Fibroblast of mammary gland (primary cell): ENCODE results near the gene KCNIP2.
A peak's percentile ranks its signal among the peaks of the same experiment; 100 is the strongest.

Experiments used
- DNase-seq: peaks from one replicate; pipeline ENCODE4 v3.0.0-alpha.2; 2010; ENCODE audit warnings: low read depth
- H3K4me3 ChIP-seq: 2 replicates; pipeline ENCODE4 v1.5.1; 2011; ENCODE audit warnings: low read depth, mild to moderate bottlenecking, low read length, moderate library complexity; ENCODE audit not compliant: control insufficient read depth
- TF ChIP-seq, protein P1 (sequence below): conservative IDR thresholded peaks from 2 replicates; pipeline ENCODE4 v1.5.1; 2011; ENCODE audit warnings: low read depth, low read length, inconsistent platforms; ENCODE audit not compliant: control insufficient read depth, insufficient read depth

The KCNIP2 gene

DNA sequence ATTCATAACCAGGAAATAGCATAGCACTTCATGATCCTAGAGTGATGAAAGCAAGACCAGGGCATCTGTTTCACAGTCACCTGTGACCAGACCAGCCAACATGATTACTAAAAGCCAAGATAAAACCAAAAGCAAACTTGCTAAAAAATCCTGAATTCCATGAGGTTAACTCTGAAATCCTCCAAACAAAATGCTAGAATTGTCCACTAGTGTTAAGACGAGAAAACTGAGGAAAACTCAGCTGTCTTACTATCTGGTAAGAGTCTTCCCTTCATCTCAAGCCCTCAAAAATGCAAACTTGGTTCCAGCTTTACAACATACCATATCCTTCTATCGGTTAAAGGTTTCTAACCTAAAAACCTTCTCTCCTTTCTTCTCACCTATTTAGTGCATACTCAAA is 59.0 kb downstream of the KCNIP2 start:
- TF ChIP-seq, protein P1, sequence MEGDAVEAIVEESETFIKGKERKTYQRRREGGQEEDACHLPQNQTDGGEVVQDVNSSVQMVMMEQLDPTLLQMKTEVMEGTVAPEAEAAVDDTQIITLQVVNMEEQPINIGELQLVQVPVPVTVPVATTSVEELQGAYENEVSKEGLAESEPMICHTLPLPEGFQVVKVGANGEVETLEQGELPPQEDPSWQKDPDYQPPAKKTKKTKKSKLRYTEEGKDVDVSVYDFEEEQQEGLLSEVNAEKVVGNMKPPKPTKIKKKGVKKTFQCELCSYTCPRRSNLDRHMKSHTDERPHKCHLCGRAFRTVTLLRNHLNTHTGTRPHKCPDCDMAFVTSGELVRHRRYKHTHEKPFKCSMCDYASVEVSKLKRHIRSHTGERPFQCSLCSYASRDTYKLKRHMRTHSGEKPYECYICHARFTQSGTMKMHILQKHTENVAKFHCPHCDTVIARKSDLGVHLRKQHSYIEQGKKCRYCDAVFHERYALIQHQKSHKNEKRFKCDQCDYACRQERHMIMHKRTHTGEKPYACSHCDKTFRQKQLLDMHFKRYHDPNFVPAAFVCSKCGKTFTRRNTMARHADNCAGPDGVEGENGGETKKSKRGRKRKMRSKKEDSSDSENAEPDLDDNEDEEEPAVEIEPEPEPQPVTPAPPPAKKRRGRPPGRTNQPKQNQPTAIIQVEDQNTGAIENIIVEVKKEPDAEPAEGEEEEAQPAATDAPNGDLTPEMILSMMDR: no peak
- H3K4me3 ChIP-seq: peak overlapping the region; percentile 91
- DNase-seq: no peak

DNA sequence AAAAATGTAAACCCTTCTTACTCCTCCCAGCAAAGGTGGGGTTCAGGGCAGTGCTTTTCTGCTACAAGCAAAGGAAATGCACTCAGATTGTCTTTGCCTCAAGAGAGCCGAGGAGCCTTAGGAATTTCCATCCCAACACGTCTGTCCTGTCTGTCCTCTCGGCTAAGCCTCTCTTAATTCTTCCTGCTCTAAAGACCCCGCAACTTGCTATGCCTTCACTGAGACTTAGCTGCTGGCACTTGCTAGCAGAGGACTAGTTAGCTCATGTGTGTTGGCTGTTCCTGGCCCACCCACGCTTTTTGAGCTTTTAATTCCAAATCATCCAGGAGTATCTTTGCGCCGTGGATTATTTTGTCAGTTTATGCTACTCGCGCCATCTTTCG is 59.9 kb downstream of the KCNIP2 start:
- TF ChIP-seq, protein P1: no peak
- peak; percentile 43 for DNase-seq
- H3K4me3 ChIP-seq: peak overlapping the region; percentile 91

DNA sequence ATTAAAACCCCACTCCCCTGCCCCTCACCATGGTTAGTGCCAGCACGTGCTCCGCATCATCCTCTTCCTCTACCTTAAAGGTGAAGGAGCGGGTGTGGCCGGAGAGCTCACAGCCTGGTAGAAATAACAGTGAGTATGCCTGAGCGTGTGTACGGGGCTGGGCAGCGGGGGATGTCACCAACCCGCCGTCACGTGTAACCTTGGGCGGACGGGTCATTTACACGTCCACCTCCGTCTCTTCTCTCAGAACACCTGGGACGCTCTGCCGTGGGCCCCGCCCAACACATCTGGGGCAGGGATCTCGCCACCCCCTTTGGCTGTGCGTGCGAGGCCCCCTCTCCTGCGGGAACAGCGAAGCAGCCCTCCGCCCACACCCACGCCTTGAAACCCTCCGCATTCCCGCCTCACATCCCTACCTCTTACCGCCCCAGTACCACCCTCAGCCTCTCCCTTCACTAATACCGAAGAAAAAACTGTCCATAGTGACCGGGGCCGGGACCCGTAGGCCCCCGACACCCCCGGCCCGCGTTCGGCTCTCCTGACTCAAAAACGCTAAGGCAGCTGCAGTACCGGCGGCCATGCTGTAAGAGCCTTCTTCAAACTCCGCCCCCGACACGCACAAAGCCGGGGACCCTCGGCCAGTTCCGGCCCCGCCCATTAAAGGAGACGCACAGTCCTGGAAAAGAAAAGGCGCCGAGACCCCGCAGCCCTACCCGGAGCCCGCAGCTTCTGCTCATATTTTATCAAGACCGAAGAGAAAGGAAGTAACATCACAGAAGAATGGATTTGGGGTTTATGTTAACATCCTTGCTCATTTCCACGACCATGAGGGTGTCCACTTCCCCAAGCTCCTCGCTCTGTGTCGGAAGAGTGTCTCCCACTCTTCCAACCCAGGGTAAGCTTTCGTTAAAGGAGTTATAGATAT is 60.5 kb downstream of the KCNIP2 start, which contains the start of gene NPM3:
TSS of gene NPM3 (minus strand) at position 636 of the 925 bp plus-strand sequence. CDS start at position 580, 56 bp downstream.
- DNase-seq: peak; percentile 66
- TF ChIP-seq, protein P1: no peak
- peak within 1 kb of the TSS; percentile 91 for H3K4me3 ChIP-seq

DNA sequence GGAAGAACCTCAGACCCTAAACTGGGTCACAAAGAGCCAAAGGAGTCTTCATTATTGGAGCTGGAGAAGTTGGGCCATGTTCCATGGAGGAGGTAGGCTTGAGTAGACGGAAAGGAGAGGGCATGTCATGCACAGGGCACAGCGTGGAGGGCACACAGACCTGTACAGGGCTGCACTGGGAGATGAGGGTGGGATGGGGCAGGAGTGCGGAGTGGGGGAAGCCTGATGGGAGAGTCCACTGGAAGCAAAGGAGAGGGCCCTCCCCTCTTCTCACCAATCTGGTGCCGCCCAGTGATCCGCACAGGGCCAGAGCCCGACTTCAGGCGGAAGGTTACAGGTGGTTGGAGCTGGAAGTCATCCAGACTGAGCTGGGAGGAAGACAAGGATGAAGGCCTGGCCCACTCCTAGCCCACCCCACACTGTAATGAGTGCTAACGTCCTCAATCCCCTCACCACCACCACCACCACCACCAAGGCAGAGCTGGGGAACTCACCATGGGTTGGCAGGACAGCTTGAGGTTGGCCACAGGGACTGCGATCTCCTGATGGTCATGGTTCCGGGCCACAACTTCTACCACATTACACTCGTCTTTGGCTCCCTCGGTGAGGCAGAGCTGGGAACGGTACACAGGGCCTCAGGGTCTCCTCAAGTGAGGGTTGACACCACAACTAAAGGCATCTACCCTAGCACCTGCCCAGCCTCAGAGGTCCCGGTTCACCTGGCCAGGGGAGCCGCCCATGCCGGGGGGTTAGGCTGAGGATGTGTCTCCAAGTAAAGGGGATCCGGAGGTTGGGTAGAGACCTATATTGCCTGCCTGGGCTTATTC is 61.4 kb downstream of the KCNIP2 start:
- H3K4me3 ChIP-seq: peak overlapping the region; percentile 91
- DNase-seq: no peak
- TF ChIP-seq, protein P1: no peak

DNA sequence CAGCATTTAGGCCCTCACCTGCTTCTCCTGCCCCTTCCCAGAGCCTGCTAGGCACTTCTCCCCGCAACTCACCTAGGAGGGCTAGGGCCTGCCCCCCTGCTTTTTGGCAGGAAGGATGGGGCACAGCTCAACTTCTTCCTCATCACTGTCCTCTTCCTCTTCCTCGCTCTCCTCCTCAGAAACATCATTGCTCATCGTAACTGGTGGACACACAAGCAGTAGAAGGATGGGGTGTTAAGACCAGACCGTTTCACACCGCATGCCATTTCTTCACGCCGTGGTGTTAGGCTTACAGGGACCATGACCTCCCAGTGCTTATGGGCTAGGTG is 62.0 kb downstream of the KCNIP2 start:
- TF ChIP-seq, protein P1: no peak
- peak overlapping the region; percentile 91 for H3K4me3 ChIP-seq
- DNase-seq: no peak

DNA sequence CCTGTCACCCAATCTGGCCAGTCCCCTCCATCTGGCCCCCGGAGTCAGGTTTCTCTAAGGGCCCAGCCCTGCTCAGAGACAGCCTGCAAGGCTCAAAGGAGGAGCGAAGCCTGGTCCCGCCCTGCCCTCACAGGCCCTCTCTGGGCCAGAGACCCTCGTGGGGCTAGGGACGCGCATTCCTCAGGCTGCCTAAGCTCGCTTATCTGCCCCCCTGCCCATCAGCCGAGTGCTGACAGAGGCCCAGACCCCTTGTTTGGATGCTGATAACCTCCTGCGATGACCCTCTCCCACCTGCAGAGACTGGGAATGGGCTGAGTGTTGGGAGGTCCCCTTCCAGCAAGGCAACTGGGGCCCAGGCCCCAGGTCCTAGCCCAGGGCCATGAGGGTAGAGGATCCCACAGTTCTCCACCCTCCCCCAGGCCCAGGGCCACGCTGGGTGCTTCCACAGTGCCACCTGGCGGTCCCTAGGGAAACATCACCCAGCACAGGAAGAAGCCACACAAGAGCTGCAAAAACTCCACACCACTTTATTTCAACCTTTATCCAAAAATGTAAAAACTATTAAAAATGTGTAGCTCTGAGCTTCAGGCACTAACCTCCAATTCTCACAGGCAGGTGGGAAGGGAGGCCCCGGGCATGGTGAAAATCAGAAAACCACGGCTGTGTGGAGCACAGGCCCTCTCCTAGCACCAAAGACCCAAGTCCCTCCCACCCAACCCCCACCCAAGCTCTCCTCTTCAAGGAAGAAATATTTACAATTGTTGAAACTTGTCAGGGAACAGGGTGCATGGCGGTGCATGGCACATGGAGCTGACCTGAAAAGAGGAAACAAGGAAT is 62.6 kb downstream of the KCNIP2 start:
- TF ChIP-seq, protein P1: peak; percentile 85
- no peak overlapping the region for H3K4me3 ChIP-seq
- peak; percentile 61 for DNase-seq
